HepG2 (cell line): ENCODE results near the gene ATP10A. TPM values are rescaled to one million over a fixed set of nuclear protein-coding genes. Genes with fewer than 3 reads are reported as not detected.

Experiments
- ATAC-seq: fragments of 200-7000 bp; cut with Tn5 transposase; 3 replicates; pipeline ENCODE4 v1.9.1; 2020; ENCODE audit warnings: mild to moderate bottlenecking, moderate library complexity
- BruUV-seq: library from RNA; stranded (reverse); fragments of 400-500 nt; replicated peaks from 2 replicates; lab custom pipeline; 2021; lab: Mats Ljungman, UMichigan
- CTCF ChIA-PET: fragments of 300-600 bp; formaldehyde crosslinking; extraction: SDS; loops from one replicate; lab custom pipeline; 2021; ENCODE audit warnings: low total read pairs, inconsistent platforms, low intra/inter-chr PET ratio; lab: Yijun Ruan, JAX
- POLR2A ChIA-PET: fragments of 350-600 bp; sonication (Branson Sonifier 250); formaldehyde crosslinking; loops from one replicate; lab custom pipeline; 2020; ENCODE audit warnings: antibody characterized with exemption, inconsistent platforms; lab: Yijun Ruan, JAX
- DNase-seq: peaks from one replicate; pipeline ENCODE4 v3.0.0-alpha.2; 2015; ENCODE audit warnings: low spot score
- FAIRE-seq: peaks from 3 replicates; lab custom pipeline; 2011; peaks lifted over from hg19 to GRCh38; lab: Jason Lieb, UNC
- H2AFZ ChIP-seq: one replicate; pipeline ENCODE4 v1.6.1; 2011; ENCODE audit warnings: low read length, inconsistent platforms
- H3K27ac ChIP-seq: fragments of 300-600 bp; 3 replicates; pipeline ENCODE4 v1.8.0; 2011; ENCODE audit warnings: mixed run types, mild to moderate bottlenecking, mixed read lengths, low read length, inconsistent platforms; ENCODE audit not compliant: insufficient read depth; ENCODE audit errors: extremely low read length
- H3K27me3 ChIP-seq, 2 experiments: fragments of 200-600 bp in 1 of 2; 2 replicates in 1 of 2; 3 replicates in 1 of 2; pipeline versions ENCODE4 v1.6.0 to v1.8.0; 2011; ENCODE audit warnings: low read length in 2 of 2, mild to moderate bottlenecking in 2 of 2, moderate library complexity in 2 of 2, inconsistent platforms in 1 of 2; ENCODE audit not compliant: insufficient read depth in 2 of 2, control insufficient read depth in 1 of 2
- H3K36me3 ChIP-seq, 2 experiments: fragments of 200-600 bp in 1 of 2; replicated peaks in 1 of 2; 2 replicates in 1 of 2; 3 replicates in 1 of 2; pipeline versions ENCODE4 v1.5.1 to v1.8.0; 2011; ENCODE audit warnings: low read length in 2 of 2, inconsistent platforms in 1 of 2; ENCODE audit not compliant: insufficient read depth in 2 of 2, control insufficient read depth in 1 of 2
- H3K4me1 ChIP-seq: 2 replicates; pipeline ENCODE4 v1.5.1; 2012; ENCODE audit warnings: low read length, inconsistent platforms; ENCODE audit not compliant: insufficient read depth
- H3K4me2 ChIP-seq: 2 replicates; pipeline ENCODE4 v1.6.0; 2011; ENCODE audit warnings: low read depth, low read length, inconsistent platforms
- H3K4me3 ChIP-seq, 3 experiments: fragments of 200-600 bp in 1 of 3; sonication (generic), shearing (Covaris generic) in 1 of 3; replicated peaks in 1 of 3; 2 replicates each; pipeline ENCODE4 v1.5.1; 2011 to 2016; ENCODE audit warnings: low read length in 3 of 3, inconsistent platforms in 2 of 3, low read depth in 2 of 3, mild to moderate bottlenecking in 2 of 3, control low read depth in 1 of 3, mixed read lengths in 1 of 3; ENCODE audit not compliant: insufficient read depth in 1 of 3
- H3K79me2 ChIP-seq: one replicate; pipeline ENCODE4 v1.6.1; 2011; ENCODE audit warnings: low read length, inconsistent platforms; ENCODE audit not compliant: insufficient read depth
- H3K9ac ChIP-seq: 2 replicates; pipeline ENCODE4 v1.6.0; 2011; ENCODE audit warnings: mild to moderate bottlenecking, low read depth, low read length, inconsistent platforms; ENCODE audit not compliant: insufficient read depth
- H3K9me3 ChIP-seq: 2 replicates; pipeline ENCODE4 v1.5.1; 2012; ENCODE audit warnings: mild to moderate bottlenecking, low read length
- H4K20me1 ChIP-seq: 2 replicates; pipeline ENCODE4 v1.6.0; 2011; ENCODE audit warnings: inconsistent platforms, mild to moderate bottlenecking, low read length, moderate library complexity; ENCODE audit not compliant: insufficient read depth
- AGO2 ChIP-seq: fragments of 200-400 bp; formaldehyde crosslinking; optimal IDR thresholded peaks from 2 replicates; pipeline ENCODE3; 2017; ENCODE audit warnings: mild to moderate bottlenecking, low read depth, low read length, moderate library complexity
- FOXK1 ChIP-seq: sonication (generic); formaldehyde crosslinking; IDR thresholded peaks from 2 replicates; pipeline ENCODE4 v1.4.0; 2020; ENCODE audit warnings: low read depth, missing genetic modification reagents, borderline replicate concordance
- HMG20B ChIP-seq: conservative IDR thresholded peaks from 2 replicates; pipeline ENCODE4 v1.6.1; 2016; ENCODE audit warnings: missing genetic modification reagents, missing compliant biosample characterization
- HNF1A ChIP-seq, 2 experiments: sonication (generic) in 1 of 2; formaldehyde crosslinking in 1 of 2; IDR thresholded peaks; 2 replicates each; pipeline versions ENCODE4 v1.4.0 to v1.6.1; 2016 to 2020; ENCODE audit warnings: borderline replicate concordance in 1 of 2, low read depth in 1 of 2, mild to moderate bottlenecking in 1 of 2, missing genetic modification reagents in 1 of 2
- MAFK ChIP-seq, 2 experiments: IDR thresholded peaks in 1 of 2; conservative IDR thresholded peaks in 1 of 2; 2 replicates each; pipeline ENCODE4 v1.6.1; 2011; ENCODE audit warnings: improper control_type of control experiment in 2 of 2, low read length in 2 of 2
- NCOA1 ChIP-seq: sonication (generic); formaldehyde crosslinking; IDR thresholded peaks from 2 replicates; pipeline ENCODE4 v1.9.0; 2021; ENCODE audit warnings: missing genetic modification reagents
- NFYC ChIP-seq: IDR thresholded peaks from 2 replicates; pipeline ENCODE4 v1.6.1; 2016; ENCODE audit warnings: missing genetic modification reagents, missing compliant biosample characterization
- PRPF4 ChIP-seq: fragments of 200-400 bp; formaldehyde crosslinking; IDR thresholded peaks from 2 replicates; pipeline ENCODE4 v1.6.1; 2016; ENCODE audit warnings: low read length, low read depth; ENCODE audit not compliant: poor library complexity, severe bottlenecking
- RELA ChIP-seq: sonication (generic); formaldehyde crosslinking; IDR thresholded peaks from 2 replicates; pipeline ENCODE4 v1.4.0; 2020; ENCODE audit warnings: missing genetic modification reagents
- SRY ChIP-seq: sonication (generic); formaldehyde crosslinking; IDR thresholded peaks from 2 replicates; pipeline ENCODE4 v1.8.0; 2022; ENCODE audit warnings: mild to moderate bottlenecking, missing genetic modification reagents
- YY1 ChIP-seq: IDR thresholded peaks from 2 replicates; pipeline ENCODE4 v1.6.1; 2011; ENCODE audit warnings: low read length, low read depth, moderate library complexity, mild to moderate bottlenecking; ENCODE audit not compliant: insufficient read depth, insufficient replicate concordance
- ZNF333 ChIP-seq: sonication (generic); formaldehyde crosslinking; IDR thresholded peaks from 2 replicates; pipeline ENCODE4 v1.4.0; 2020; ENCODE audit warnings: mild to moderate bottlenecking, missing genetic modification reagents, borderline replicate concordance
- WGBS: methylation state at CpG from one replicate; pipeline ENCODE4 v1.1.6; 2017; ENCODE audit warnings: low lambda C conversion rate; 5-methylcytosine and 5-hydroxymethylcytosine counted together
- in situ Hi-C: cut with HindIII; loops from 2 replicates; pipeline ENCODE4 v1.10.0; 2017; ENCODE audit warnings: low pct_unique_long_range_greater_than_20kb; ENCODE audit not compliant: extremely low pct_ligation_motif_present
- intact Hi-C: fragments of 100-400 bp; cut with micrococcal nuclease; formaldehyde crosslinking; loops from one replicate; pipeline ENCODE4 v1.10.0; 2022; ENCODE audit not compliant: unreplicated experiment
- polyA plus RNA-seq, 8 experiments: library from polyadenylated mRNA; depleted of rRNA in 3 of 8; stranded (reverse) in 7 of 8; unstranded in 1 of 8; fragments of >200 nt; fragmentation: Illumina TruSeq in 4 of 8; extraction: Trizol in 4 of 8; gene quantifications; 2 replicates each; pipeline versions ENCODE4 v1.2.1 to v1.2.3, GENCODE V29; 2011 to 2016; ENCODE audit warnings: low read depth in 4 of 8, missing spikeins in 1 of 8, mixed read lengths in 1 of 8; ENCODE audit not compliant: insufficient read depth in 1 of 8
- total RNA-seq, 5 experiments: library from RNA; depleted of rRNA; stranded (reverse); fragments of >200 nt; fragmentation: Illumina TruSeq; extraction: Trizol; gene quantifications; 2 replicates each; pipeline ENCODE4 v1.2.3, GENCODE V29; 2016; ENCODE audit warnings: low read depth in 1 of 5
- TF ChIP-seq, protein P1 (sequence below): sonication (generic); formaldehyde crosslinking; IDR thresholded peaks from 2 replicates; pipeline ENCODE4 v1.5.1; 2020; ENCODE audit warnings: mild to moderate bottlenecking, missing genetic modification reagents, moderate library complexity
- TF ChIP-seq, protein P2 (sequence below): sonication (generic); formaldehyde crosslinking; IDR thresholded peaks from 2 replicates; pipeline ENCODE4 v1.5.0; 2020; ENCODE audit warnings: missing genetic modification reagents
- TF ChIP-seq, protein P3 (sequence below): IDR thresholded peaks from 2 replicates; pipeline ENCODE4 v1.6.1; 2016; ENCODE audit warnings: missing genetic modification reagents, missing compliant biosample characterization

Gene ATP10A
- total and polyA plus RNA-seq, 2 of the 13 experiments (the other 11 are each of a cell fraction or from before 2014, with no cell fraction given): 0.58 to 4.2 TPM

- TF ChIP-seq AGO2: no peak
Measured at GRCh38 chr15:25797936-25798901, 64.9 kb downstream of the ATP10A start (continued).

DNA sequence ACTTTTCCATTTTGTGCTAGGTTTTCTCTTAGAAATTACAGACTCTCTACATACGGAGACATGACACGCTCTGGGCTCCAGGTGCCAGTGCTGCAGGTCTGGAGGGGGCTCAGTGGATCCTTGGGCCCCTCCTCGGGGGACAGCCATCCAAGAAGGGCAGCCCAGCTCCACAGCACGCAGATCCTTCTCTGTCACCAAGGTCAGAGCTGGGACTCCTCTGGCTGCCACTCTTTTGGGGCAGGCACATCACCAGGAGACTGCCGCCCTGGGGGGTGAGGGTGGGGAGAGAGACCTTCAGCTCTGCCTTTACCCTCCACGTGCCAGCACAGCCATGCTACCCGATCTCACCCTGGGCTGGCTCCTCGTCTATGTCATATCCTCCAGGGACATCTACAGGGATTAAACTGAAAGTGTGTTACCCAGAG is 65.6 kb downstream of the ATP10A start:
- DNase-seq (no peak), ATAC-seq (no peak), FAIRE-seq (no peak)
- POLR2A ChIA-PET: no interaction called here
- no peaks in the 10 kb centered on the region for H3K79me2 ChIP-seq
- no peak overlapping the region for H3K4me3 ChIP-seq
- in situ Hi-C loops: no loop called here
- peaks cover 0 to 3% of the 10 kb centered on the region in 2 experiments; a peak in 1 of 5 replicates for H3K27me3 ChIP-seq
- WGBS: 55% methylated on average over 5 of the region's 8 CpGs
- no peak overlapping the region for H2AFZ ChIP-seq
- no peaks in the 10 kb centered on the region for H3K36me3 ChIP-seq
- intact Hi-C loops: no loop called here
- no TSS peak for BruUV-seq
- no peak overlapping the region for H3K27ac ChIP-seq
- no peak overlapping the region for H3K4me2 ChIP-seq
- CTCF ChIA-PET: no interaction called here
- H3K9me3 ChIP-seq: no peaks in the 10 kb centered on the region
- no peaks in the 10 kb centered on the region for H3K4me1 ChIP-seq
- no peak overlapping the region for H3K9ac ChIP-seq
- H4K20me1 ChIP-seq: no peaks in the 10 kb centered on the region
- TF ChIP-seq NCOA1 (CRISPR knock-in tag): no peak
- no peak for TF ChIP-seq YY1
- TF ChIP-seq PRPF4: no peak
- TF ChIP-seq, protein P1, sequence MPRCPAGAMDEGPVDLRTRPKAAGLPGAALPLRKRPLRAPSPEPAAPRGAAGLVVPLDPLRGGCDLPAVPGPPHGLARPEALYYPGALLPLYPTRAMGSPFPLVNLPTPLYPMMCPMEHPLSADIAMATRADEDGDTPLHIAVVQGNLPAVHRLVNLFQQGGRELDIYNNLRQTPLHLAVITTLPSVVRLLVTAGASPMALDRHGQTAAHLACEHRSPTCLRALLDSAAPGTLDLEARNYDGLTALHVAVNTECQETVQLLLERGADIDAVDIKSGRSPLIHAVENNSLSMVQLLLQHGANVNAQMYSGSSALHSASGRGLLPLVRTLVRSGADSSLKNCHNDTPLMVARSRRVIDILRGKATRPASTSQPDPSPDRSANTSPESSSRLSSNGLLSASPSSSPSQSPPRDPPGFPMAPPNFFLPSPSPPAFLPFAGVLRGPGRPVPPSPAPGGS (CRISPR knock-in tag): no peak
- TF ChIP-seq HNF1A (IDR thresholded peaks at IDR 0.05; ENCODE audit: low read depth): no peak
- no peak for TF ChIP-seq HNF1A (CRISPR knock-in tag; IDR thresholded peaks at IDR 0.05; ENCODE audit: borderline replicate concordance)
- no peak for TF ChIP-seq FOXK1 (CRISPR knock-in tag)
- TF ChIP-seq, protein P2, sequence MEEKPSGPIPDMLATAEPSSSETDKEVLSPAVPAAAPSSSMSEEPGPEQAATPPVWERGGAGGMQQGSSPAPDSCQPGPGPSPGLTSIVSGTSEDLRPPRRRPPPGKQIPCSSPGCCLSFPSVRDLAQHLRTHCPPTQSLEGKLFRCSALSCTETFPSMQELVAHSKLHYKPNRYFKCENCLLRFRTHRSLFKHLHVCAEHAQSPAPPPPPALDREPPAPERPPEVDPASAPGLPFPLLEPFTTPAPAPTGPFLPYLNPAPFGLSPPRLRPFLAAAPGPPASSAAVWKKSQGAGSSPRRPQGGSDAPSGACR (CRISPR knock-in tag): no peak
- TF ChIP-seq HMG20B (CRISPR knock-in tag): no peak
- TF ChIP-seq, protein P3, sequence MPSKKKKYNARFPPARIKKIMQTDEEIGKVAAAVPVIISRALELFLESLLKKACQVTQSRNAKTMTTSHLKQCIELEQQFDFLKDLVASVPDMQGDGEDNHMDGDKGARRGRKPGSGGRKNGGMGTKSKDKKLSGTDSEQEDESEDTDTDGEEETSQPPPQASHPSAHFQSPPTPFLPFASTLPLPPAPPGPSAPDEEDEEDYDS (CRISPR knock-in tag): no peak
- TF ChIP-seq NFYC: no peak
- TF ChIP-seq RELA (CRISPR knock-in tag): no peak
- TF ChIP-seq MAFK (conservative IDR thresholded peaks at IDR 0.05 in 1 of 2, IDR thresholded peaks at IDR 0.05 in 1 of 2; ENCODE audit: low read length in 2 of 2): no peak
- no peak for TF ChIP-seq ZNF333 (CRISPR knock-in tag)
- TF ChIP-seq SRY (CRISPR knock-in tag): no peak
